Subcutaneous abdominal adipose tissue (tissue), 5 donors: ENCODE measurements around the gene SAMD9.
"Not testable (repeated sequence)": the region's sequence is repeated elsewhere in the genome, so short reads cannot be mapped to it uniquely, and the experiment has no call there.

Source experiments
- H3K27ac ChIP-seq: one replicate; pipeline ENCODE4 v1.7.0; 2013; ENCODE audit warnings: low read depth, mild to moderate bottlenecking, inconsistent platforms, low read length, moderate library complexity
- H3K27me3 ChIP-seq, 5 donors: one replicate each; pipeline ENCODE4 v1.7.0; 2013; ENCODE audit warnings: low read length in 5 of 5, inconsistent platforms in 1 of 5; ENCODE audit not compliant: control insufficient read depth in 5 of 5, insufficient read depth in 4 of 5
- H3K36me3 ChIP-seq, 5 donors: one replicate each; pipeline ENCODE4 v1.7.0; 2013; ENCODE audit warnings: low read length in 5 of 5; ENCODE audit not compliant: control insufficient read depth in 5 of 5, insufficient read depth in 5 of 5
- H3K4me1 ChIP-seq, 5 donors: one replicate each; pipeline ENCODE4 v1.7.0; 2013; ENCODE audit warnings: low read length in 5 of 5, mild to moderate bottlenecking in 3 of 5, moderate library complexity in 1 of 5; ENCODE audit not compliant: control insufficient read depth in 5 of 5, insufficient read depth in 5 of 5
- H3K4me3 ChIP-seq, 5 donors: one replicate each; pipeline ENCODE4 v1.7.0; 2013; ENCODE audit warnings: low read length in 5 of 5, low read depth in 1 of 5
- H3K9ac ChIP-seq, 5 donors: one replicate each; pipeline ENCODE4 v1.7.0; 2013; ENCODE audit warnings: low read length in 5 of 5, mild to moderate bottlenecking in 4 of 5, moderate library complexity in 3 of 5
- H3K9me3 ChIP-seq, 5 donors: one replicate each; pipeline ENCODE4 v1.7.0; 2013; ENCODE audit warnings: low read length in 5 of 5; ENCODE audit not compliant: control insufficient read depth in 5 of 5
- donor health status: healthy.
- donor health status: healthy.
- donor health status: healthy.
- donor health status: healthy.
- donor health status: healthy.

SAMD9 gene

DNA sequence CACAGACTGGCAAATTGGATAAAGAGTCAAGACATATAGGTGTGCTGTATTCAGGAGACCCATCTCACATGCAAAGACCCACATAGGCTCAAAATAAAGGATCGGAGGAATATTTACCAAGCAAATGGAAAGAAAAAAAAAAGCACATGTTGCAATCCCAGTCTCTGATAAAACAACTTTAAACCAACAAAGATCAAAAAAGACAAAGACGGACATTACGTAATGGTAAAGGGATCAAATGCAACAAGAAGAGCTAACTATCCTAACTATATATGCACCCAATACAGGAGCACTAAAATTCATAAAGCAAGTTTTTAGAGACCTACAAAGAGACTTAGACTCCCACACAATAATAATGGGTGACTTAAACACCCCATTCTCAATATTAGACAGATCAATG is 5.8 kb upstream of the SAMD9 start:
- not testable (repeated sequence) for H3K36me3 ChIP-seq, H3K27me3 ChIP-seq, H3K4me1 ChIP-seq, H3K27ac ChIP-seq, H3K9ac ChIP-seq, H3K4me3 ChIP-seq
- peaks cover 0 to 14% (median 7%) of the 10 kb centered on the region in 5 donors for H3K9me3 ChIP-seq

- Histone ChIP-seq H3K27me3 (no peaks in the 10 kb centered on the region), H3K27ac (no peak overlapping the region), H3K36me3 (no peaks in the 10 kb centered on the region)
Measured at GRCh38 chr7:93120592-93121549, 3.1 kb upstream of the SAMD9 start.

GRCh38 chr7:93119191-93119905 is 1.6 kb upstream of the SAMD9 start:
- Histone ChIP-seq H3K36me3 (no peaks in the 10 kb centered on the region), H3K4me1 (peaks cover 0 to 22% (median 13%) of the 10 kb centered on the region in 5 donors), H3K9me3 (peaks cover 0 to 6% (median 3%) of the 10 kb centered on the region in 5 donors), H3K9ac (no peak overlapping the region), H3K4me3 (no peak overlapping the region), H3K27me3 (no peaks in the 10 kb centered on the region), H3K27ac (no peak overlapping the region)

More at GRCh38 chr7:93120592-93121549, 3.1 kb upstream of the SAMD9 start:
- no peak overlapping the region for H3K4me3 ChIP-seq
- H3K9me3 ChIP-seq: peaks cover 0 to 3% (median 3%) of the 10 kb centered on the region in 5 donors
- no peak overlapping the region for H3K9ac ChIP-seq
- H3K4me1 ChIP-seq: peaks cover 0 to 21% (median 13%) of the 10 kb centered on the region in 5 donors

GRCh38 chr7:93117327-93117726 is 452 bp downstream of the SAMD9 start:
- peak overlapping the region; percentile 24 for H3K27ac ChIP-seq
- peaks cover 0 to 22% (median 13%) of the 10 kb centered on the region in 5 donors for H3K4me1 ChIP-seq
- no peaks in the 10 kb centered on the region for H3K27me3 ChIP-seq
- peaks cover 0 to 6% (median 3%) of the 10 kb centered on the region in 5 donors for H3K9me3 ChIP-seq
- H3K36me3 ChIP-seq: no peaks in the 10 kb centered on the region
- peak overlapping the region in 4 of 5 donors; percentile 54 to 85 (median 66) for H3K9ac ChIP-seq
- H3K4me3 ChIP-seq: peak overlapping the region; percentile 68 to 85 (median 75)

GRCh38 chr7:93115796-93116195 is 2.0 kb downstream of the SAMD9 start:
- H3K4me3 ChIP-seq: peak overlapping the region in 2 of 5 donors; percentile 7 to 22
- H3K27ac ChIP-seq: no peak overlapping the region
- no peaks in the 10 kb centered on the region for H3K36me3 ChIP-seq
- no peaks in the 10 kb centered on the region for H3K27me3 ChIP-seq
- no peak overlapping the region for H3K9ac ChIP-seq
- H3K4me1 ChIP-seq: peaks cover 0 to 22% (median 13%) of the 10 kb centered on the region in 5 donors
- peaks cover 0 to 5% (median 0%) of the 10 kb centered on the region in 5 donors for H3K9me3 ChIP-seq

GRCh38 chr7:93108003-93108402 is 9.8 kb downstream of the SAMD9 start:
- H3K36me3 ChIP-seq: peaks cover 28 to 41% (median 34%) of the 10 kb centered on the region in 5 donors
- H3K9me3 ChIP-seq: peaks cover 21 to 60% (median 47%) of the 10 kb centered on the region in 5 donors
- no peak overlapping the region for H3K27ac ChIP-seq
- peak overlapping the region in 3 of 5 donors; percentile 27 to 43 (median 37) for H3K4me3 ChIP-seq
- no peaks in the 10 kb centered on the region for H3K4me1 ChIP-seq
- no peak overlapping the region for H3K9ac ChIP-seq
- no peaks in the 10 kb centered on the region for H3K27me3 ChIP-seq

- Histone ChIP-seq H3K27me3 (no peaks in the 10 kb centered on the region), H3K9me3 (peaks cover 15 to 44% (median 39%) of the 10 kb centered on the region in 5 donors), H3K27ac (no peak overlapping the region), H3K4me1 (no peaks in the 10 kb centered on the region), H3K9ac (no peak overlapping the region), H3K4me3 (no peak overlapping the region), H3K36me3 (no peaks in the 10 kb centered on the region)
Measured at GRCh38 chr7:93097388-93097787, 20.4 kb downstream of the SAMD9 start.

DNA sequence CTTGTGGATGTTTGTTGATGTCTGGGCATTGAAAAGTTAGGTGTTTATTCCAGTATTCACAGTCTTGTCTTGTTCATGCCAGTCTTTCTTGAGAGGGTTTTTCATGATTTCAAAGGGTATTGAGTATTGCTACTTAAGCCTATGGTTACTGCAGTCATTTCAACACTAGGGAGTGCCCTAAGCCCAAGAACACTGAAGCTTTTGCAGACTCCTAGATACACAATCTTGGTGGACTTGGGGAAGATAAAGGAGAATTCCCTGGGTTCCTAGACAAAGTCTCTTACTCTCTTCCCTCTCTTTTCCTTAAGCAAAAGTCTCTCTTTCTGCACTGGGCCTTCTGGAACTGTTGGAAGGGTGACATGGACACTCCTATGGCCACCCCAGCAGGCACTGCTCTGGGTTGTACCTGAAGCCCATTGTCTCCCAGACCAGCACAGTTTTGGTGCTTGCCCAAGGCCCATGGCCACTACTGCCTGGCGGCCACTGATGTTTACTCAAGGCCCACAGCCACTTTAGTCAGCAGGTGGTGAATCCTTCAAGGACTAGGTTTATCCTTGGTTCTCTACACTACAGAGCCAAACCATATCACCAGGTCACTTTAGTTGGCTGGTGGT is 24.9 kb downstream of the SAMD9 start:
- no peaks in the 10 kb centered on the region for H3K4me1 ChIP-seq
- peaks cover 0 to 7% (median 6%) of the 10 kb centered on the region in 5 donors for H3K9me3 ChIP-seq
- no peaks in the 10 kb centered on the region for H3K36me3 ChIP-seq
- no peak overlapping the region for H3K27ac ChIP-seq
- no peak overlapping the region for H3K4me3 ChIP-seq
- H3K9ac ChIP-seq: no peak overlapping the region
- no peaks in the 10 kb centered on the region for H3K27me3 ChIP-seq

DNA sequence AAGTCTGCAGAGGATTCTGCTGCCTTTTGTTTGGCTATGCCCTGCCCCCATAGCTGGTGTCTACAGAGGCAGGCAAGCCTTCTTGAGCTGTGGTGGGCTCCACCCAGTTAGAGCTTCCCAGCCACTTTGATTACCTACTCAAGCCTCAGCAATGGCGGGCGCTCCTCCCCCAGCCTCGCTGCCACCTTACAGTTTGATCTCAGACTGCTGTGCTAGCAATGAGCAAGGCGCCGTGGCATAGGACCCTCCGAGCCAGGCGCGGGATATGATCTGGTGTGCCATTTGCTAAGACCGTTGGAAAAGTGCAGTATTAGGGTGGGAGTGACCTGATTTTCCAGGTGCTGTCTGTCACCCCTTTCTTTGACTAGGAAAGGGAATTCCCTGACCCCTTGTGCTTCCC is 44.4 kb downstream of the SAMD9 start:
- not testable (repeated sequence) for H3K27ac ChIP-seq, H3K9me3 ChIP-seq, H3K9ac ChIP-seq, H3K4me3 ChIP-seq, H3K4me1 ChIP-seq, H3K27me3 ChIP-seq, H3K36me3 ChIP-seq
